Uterus (tissue), 2 donors: ENCODE results near the gene KCNH3.

Source experiments
- POLR2A ChIP-seq, 2 donors: fragments of 450-650 bp; IDR thresholded peaks; one replicate each; pipeline ENCODE4 v1.6.1; 2016; ENCODE audit warnings: antibody characterized with exemption in 2 of 2, mild to moderate bottlenecking in 1 of 2, moderate library complexity in 1 of 2
- TF ChIP-seq, protein P1 (sequence below), 4 experiments: fragments of 200-600 bp in 2 of 4; fragments of 450-650 bp in 2 of 4; sonication (generic) in 2 of 4; IDR thresholded peaks; one replicate each; pipeline ENCODE4 v1.5.1; 2016 to 2019; ENCODE audit warnings: antibody characterized with exemption in 4 of 4, mild to moderate bottlenecking in 2 of 4, moderate library complexity in 1 of 4

DNA sequence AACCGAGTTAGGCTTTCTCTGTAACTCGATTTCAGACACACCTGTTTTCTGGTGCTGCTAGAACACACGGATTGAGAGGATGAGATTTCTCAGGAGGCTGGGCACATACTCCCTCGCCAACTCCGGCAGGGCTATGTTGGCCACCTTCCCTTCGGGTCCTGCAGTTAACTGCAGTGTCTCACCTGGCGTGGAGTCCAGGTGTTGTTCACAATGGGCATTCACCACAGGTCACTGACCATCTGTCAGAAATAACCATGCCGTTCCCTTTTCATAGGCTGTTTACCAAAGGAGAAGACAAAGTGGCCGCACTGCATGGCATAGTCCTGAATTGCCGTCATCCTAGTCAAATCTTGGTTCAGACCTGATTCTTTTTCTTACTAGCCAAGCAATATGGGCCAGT, 5.5 kb upstream of the KCNH3 start:
- TF ChIP-seq, protein P1, sequence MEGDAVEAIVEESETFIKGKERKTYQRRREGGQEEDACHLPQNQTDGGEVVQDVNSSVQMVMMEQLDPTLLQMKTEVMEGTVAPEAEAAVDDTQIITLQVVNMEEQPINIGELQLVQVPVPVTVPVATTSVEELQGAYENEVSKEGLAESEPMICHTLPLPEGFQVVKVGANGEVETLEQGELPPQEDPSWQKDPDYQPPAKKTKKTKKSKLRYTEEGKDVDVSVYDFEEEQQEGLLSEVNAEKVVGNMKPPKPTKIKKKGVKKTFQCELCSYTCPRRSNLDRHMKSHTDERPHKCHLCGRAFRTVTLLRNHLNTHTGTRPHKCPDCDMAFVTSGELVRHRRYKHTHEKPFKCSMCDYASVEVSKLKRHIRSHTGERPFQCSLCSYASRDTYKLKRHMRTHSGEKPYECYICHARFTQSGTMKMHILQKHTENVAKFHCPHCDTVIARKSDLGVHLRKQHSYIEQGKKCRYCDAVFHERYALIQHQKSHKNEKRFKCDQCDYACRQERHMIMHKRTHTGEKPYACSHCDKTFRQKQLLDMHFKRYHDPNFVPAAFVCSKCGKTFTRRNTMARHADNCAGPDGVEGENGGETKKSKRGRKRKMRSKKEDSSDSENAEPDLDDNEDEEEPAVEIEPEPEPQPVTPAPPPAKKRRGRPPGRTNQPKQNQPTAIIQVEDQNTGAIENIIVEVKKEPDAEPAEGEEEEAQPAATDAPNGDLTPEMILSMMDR (IDR thresholded peaks at IDR 0.05), result no peak
- no peak for TF ChIP-seq POLR2A (IDR thresholded peaks at IDR 0.05)
